ENCODE results near the gene CGB3.
A peak's percentile ranks its signal among the peaks of the same experiment; 100 is the strongest.

GRCh38 chr19:49056101-49056901, 32.2 kb upstream of the CGB3 start:
- TF ChIP-seq POLR2A (IDR thresholded peaks at IDR 0.05; ENCODE audit: low read depth, low read length) (no peak), CEBPB (IDR thresholded peaks at IDR 0.05; ENCODE audit: low read depth, low read length) (no peak), CTCF (conservative IDR thresholded peaks at IDR 0.05; ENCODE audit: low read depth, low read length) (0 out of 2 replicates have a peak, but pooled peaks have one; percentile 22), RFX5 (IDR thresholded peaks at IDR 0.05; ENCODE audit: low read depth, low read length) (no peak), NFE2L2 (IDR thresholded peaks at IDR 0.05; ENCODE audit: low read depth, low read length) (no peak), RCOR1 (IDR thresholded peaks at IDR 0.05; ENCODE audit: insufficient replicate concordance, low read length) (no peak), USF2 (IDR thresholded peaks at IDR 0.05; ENCODE audit: low read depth, low read length) (no peak), FOS (IDR thresholded peaks at IDR 0.05; ENCODE audit: low read depth, low read length) (no peak)

Measured in IMR-90 (cell line).